HG02588 (cell line): ENCODE data around the gene SIRT6.
A peak's percentile ranks its signal among the peaks of the same experiment; 100 is the strongest.
"Not testable (repeated sequence)": the region's sequence is repeated elsewhere in the genome, so short reads cannot be mapped to it uniquely, and the experiment has no call there.

Experiments
- ATAC-seq: cut with Tn5 transposase; IDR thresholded peaks from one replicate; pipeline ENCODE4 v1.9.1; 2021; ENCODE audit warnings: mild to moderate bottlenecking, moderate library complexity; ENCODE audit not compliant: unreplicated experiment

Gene SIRT6

GRCh38 chr19:4182084-4182810 is at the start of gene SIRT6, which contains the start of gene ANKRD24:
Gene SIRT6, minus strand, starts transcription at chr19:4182563. Its CDS starts 24 bp downstream, at chr19:4182539.
Gene ANKRD24, plus strand, starts transcription at chr19:4182689. Its CDS starts 3,737 bp downstream, at chr19:4186426.
- no peak for ATAC-seq

GRCh38 chr19:4232139-4232538 is 49.8 kb upstream of the SIRT6 start:
- not testable (repeated sequence) for ATAC-seq

- not testable (repeated sequence) for ATAC-seq
Measured at GRCh38 chr19:4231521-4231920, 49.2 kb upstream of the SIRT6 start.

DNA sequence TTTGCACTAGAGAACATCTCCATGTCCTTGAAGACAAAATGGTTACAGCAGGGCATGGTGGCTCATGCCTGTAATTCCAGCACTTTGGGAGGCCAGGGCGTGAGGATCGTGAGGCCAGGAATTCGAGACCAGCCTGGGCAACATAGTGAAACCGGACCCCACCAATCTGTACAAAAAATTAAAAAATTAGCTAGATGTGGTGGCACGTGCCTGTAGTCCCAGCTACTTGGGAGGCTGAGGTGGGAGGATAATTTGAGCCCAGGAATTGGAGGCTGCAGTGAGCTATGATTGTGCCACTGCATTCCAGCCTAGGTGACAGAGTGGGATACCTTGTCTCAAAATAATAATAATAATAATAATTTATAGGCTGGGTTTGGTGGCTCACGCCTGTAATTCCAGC is 47.9 kb upstream of the SIRT6 start:
- ATAC-seq: not testable (repeated sequence)

GRCh38 chr19:4229179-4229931 is 47.0 kb upstream of the SIRT6 start, which contains the start of gene EBI3:
Gene EBI3, plus strand, starts transcription at chr19:4229523. Its CDS starts 28 bp downstream, at chr19:4229551.
- peak; percentile 56 for ATAC-seq

DNA sequence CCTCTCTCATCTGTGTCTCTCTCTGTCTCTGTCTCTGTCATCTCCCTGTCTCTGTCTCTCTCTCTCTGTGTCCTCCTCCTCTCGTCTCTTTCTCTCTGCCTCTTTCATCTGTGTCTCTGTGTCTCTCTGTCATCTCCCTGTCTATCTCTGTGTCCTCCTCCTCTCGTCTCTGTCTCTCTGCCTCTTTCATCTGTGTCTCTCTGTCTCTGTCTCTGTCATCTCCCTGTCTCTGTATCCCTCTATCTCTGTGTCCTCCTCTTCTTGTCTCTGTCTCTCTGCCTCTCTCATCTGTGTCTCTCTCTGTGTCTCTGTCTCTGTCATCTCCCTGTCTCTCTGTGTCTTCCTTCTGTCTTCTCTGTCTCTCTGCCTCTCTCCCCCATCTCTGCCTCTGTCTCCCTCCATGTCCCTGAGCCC is 46.4 kb upstream of the SIRT6 start:
- ATAC-seq: no peak

- no peak for ATAC-seq
Measured at GRCh38 chr19:4227771-4228170, 45.4 kb upstream of the SIRT6 start.

- ATAC-seq: no peak
Measured at GRCh38 chr19:4225885-4226284, 43.5 kb upstream of the SIRT6 start.

GRCh38 chr19:4224470-4224869 is 42.1 kb upstream of the SIRT6 start:
- ATAC-seq: no peak

DNA sequence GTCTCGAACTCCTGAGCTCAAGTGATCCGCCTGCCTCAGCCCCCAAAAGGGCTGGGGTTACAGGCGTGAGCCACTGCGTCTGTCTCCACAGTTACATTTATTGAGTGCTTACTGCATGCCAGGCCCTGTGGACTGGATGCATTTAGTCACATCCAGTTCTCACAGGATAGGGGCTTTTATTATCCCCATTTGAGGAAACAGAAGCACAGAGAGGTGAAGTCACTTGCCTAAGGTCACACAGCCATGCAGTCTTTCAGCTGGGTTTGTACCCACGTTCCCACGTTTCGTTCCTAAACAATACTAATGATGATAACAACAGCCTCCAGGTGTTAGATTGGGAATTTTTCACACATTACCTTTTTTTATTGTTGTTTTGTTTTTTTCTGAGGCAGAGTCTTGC is 37.8 kb upstream of the SIRT6 start:
- ATAC-seq: no peak

DNA sequence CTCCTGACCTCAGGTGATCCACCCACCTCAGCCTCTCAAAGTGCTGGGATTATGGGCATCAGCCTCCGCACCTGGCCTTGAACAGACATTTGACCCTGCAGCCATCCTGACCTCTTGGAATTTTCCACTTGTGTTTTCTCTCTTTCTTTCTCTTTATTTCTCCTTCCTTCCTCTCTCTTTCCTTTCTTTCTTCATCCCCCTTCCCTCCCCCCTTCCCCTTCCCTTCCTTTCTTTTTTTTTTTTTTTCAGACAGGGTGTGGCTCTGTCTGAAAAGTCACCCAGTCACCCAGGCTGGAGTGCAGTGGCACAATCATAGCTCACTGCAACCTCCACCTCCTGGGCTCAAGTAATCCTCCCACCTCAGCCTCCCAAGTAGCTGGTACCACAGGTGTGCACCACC is 36.2 kb upstream of the SIRT6 start:
- not testable (repeated sequence) for ATAC-seq

GRCh38 chr19:4217429-4218264 is 35.3 kb upstream of the SIRT6 start:
- no peak for ATAC-seq

GRCh38 chr19:4216846-4217245 is 34.5 kb upstream of the SIRT6 start:
- ATAC-seq: no peak

- no peak for ATAC-seq
Measured at GRCh38 chr19:4215807-4216206, 33.4 kb upstream of the SIRT6 start.

GRCh38 chr19:4213116-4213515 is 30.8 kb upstream of the SIRT6 start:
- ATAC-seq: no peak

DNA sequence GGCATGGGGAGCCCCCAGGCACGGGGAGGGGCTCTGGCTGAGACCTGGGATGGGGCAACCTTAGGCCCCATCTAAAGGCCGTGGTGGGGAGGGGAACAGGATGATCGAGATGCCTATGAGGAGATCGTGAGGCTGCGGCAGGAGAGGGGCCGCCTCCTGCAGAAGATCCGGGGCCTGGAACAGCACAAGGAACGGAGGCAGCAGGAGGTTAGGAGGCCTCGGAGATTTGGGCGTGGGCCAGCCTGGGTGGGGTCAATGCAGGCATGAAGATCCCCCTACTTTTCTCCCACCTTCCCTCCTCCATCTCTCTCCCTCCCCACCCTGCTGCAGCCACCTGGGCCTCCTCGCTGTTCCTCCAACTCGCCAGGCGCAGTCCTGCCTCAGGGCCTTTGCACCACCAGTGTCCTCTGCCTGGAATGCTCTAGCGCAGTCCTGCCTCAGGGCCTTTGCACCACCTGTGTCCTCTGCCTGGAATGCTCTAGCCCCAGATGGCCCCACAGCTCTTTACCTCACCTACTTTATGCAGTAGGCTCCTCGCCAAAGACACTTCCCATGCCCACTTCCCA is 27.9 kb upstream of the SIRT6 start:
- ATAC-seq: no peak

- no peak for ATAC-seq
Measured at GRCh38 chr19:4208385-4209094, 26.2 kb upstream of the SIRT6 start.

DNA sequence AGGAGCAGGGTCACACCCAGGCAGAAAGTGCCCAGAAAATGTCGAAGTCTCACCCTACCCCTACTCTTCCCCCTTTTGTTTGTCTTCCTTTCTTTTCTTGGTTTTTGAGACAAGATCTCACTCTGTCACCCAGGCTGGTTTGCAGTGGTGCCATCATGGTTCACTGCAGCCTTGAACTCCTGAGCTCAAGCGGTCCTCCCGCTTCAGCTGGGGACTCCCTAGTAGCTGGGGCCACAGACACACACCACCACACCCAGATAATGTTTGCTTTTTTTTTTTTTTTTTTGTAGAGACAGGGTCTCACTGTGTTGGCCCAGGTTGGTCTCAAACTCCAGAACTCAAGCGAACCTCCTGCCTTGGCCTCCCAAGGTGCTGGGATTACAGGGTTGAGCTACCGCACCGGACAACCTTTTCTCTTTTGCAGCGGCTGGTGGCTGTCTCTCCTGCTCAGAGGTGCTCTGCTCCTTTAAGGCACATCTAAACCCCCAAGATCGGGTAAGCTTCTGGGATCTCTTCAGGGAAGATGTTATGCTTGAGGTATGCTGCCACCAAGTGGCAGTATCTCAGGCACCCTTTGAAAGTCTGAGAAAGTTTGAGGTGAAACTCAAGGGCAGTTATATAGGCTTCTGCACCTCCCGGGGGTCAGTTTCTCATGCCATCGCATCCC is 24.6 kb upstream of the SIRT6 start:
- ATAC-seq: no peak

GRCh38 chr19:4201798-4202197 is 19.4 kb upstream of the SIRT6 start:
- no peak for ATAC-seq
